GM18867 (cell line): Measurements from ENCODE around the gene HAUS8.
A peak's percentile ranks its signal among the peaks of the same experiment; 100 is the strongest.
"Not testable (repeated sequence)": the region's sequence is repeated elsewhere in the genome, so short reads cannot be mapped to it uniquely, and the experiment has no call there.

Experiments
- ATAC-seq: cut with Tn5 transposase; IDR thresholded peaks from one replicate; pipeline ENCODE4 v1.9.1; 2021; ENCODE audit warnings: mild to moderate bottlenecking, moderate library complexity; ENCODE audit not compliant: unreplicated experiment

The HAUS8 gene

GRCh38 chr19:17075035-17075863 is at the start of gene HAUS8, which contains the start of gene MYO9B:
Gene HAUS8 (minus strand): TSS chr19:17075452. CDS start chr19:17075422, 30 bp downstream.
Gene MYO9B (plus strand): TSS chr19:17075777. CDS start chr19:17101718, 25,941 bp downstream.
- ATAC-seq = peak; percentile 72

GRCh38 chr19:17124025-17124424 is 48.8 kb upstream of the HAUS8 start:
- ATAC-seq = no peak

GRCh38 chr19:17123041-17123440 is 47.8 kb upstream of the HAUS8 start:
- no peak for ATAC-seq

GRCh38 chr19:17121736-17122293 is 46.6 kb upstream of the HAUS8 start:
- ATAC-seq = no peak

GRCh38 chr19:17118957-17119356 is 43.7 kb upstream of the HAUS8 start:
- ATAC-seq = no peak

- no peak for ATAC-seq
These were observed 41.9 kb upstream of the HAUS8 start for GRCh38 chr19:17116996-17117702.

- ATAC-seq = no peak
These were observed 39.2 kb upstream of the HAUS8 start for GRCh38 chr19:17114414-17114831.

GRCh38 chr19:17113127-17113785 is 38.0 kb upstream of the HAUS8 start:
- ATAC-seq = no peak

- no peak for ATAC-seq
These were observed 37.4 kb upstream of the HAUS8 start for GRCh38 chr19:17112700-17113099.

- no peak for ATAC-seq
These were observed 37.0 kb upstream of the HAUS8 start for GRCh38 chr19:17112271-17112670.

- ATAC-seq = no peak
These were observed 36.5 kb upstream of the HAUS8 start for GRCh38 chr19:17111766-17112165.

- ATAC-seq = no peak
These were observed 35.3 kb upstream of the HAUS8 start for GRCh38 chr19:17110599-17110966.

GRCh38 chr19:17109962-17110598 is 34.8 kb upstream of the HAUS8 start:
- ATAC-seq = peak; percentile 46

- ATAC-seq = no peak
These were observed 34.0 kb upstream of the HAUS8 start for GRCh38 chr19:17109300-17109699.

- ATAC-seq = no peak
These were observed 33.2 kb upstream of the HAUS8 start for GRCh38 chr19:17108453-17108784.

- ATAC-seq = no peak
These were observed 32.5 kb upstream of the HAUS8 start for GRCh38 chr19:17107546-17108452.

- ATAC-seq = not testable (repeated sequence)
These were observed 31.7 kb upstream of the HAUS8 start for GRCh38 chr19:17106964-17107363.

- no peak for ATAC-seq
These were observed 30.3 kb upstream of the HAUS8 start for GRCh38 chr19:17105556-17105955.

GRCh38 chr19:17104679-17105078 is 29.4 kb upstream of the HAUS8 start:
- ATAC-seq = no peak

- no peak for ATAC-seq
These were observed 27.9 kb upstream of the HAUS8 start for GRCh38 chr19:17103177-17103576.
